Transverse colon (tissue), 4 donors: ENCODE measurements around the gene GABRB2. TPM values are rescaled to one million over a fixed set of nuclear protein-coding genes. Genes with fewer than 3 reads are reported as not detected.

Experiments
- DNase-seq: peaks from one replicate; pipeline ENCODE4 v3.0.0-alpha.2; 2019
- H3K27ac ChIP-seq, 4 donors: fragments of 200-600 bp; sonication (generic); 2 replicates each; pipeline ENCODE4 v1.5.1; 2016 to 2018; ENCODE audit warnings: inconsistent platforms in 4 of 4
- H3K27me3 ChIP-seq: fragments of 200-600 bp; sonication (generic); 2 replicates; pipeline ENCODE4 v1.5.1; 2017; ENCODE audit warnings: inconsistent platforms
- H3K36me3 ChIP-seq, 4 donors: fragments of 200-600 bp; sonication (generic); 2 replicates each; pipeline ENCODE4 v1.5.1; 2017 to 2019; ENCODE audit warnings: inconsistent platforms in 4 of 4
- H3K4me1 ChIP-seq, 4 donors: fragments of 200-600 bp; sonication (generic); 2 replicates each; pipeline ENCODE4 v1.5.1; 2017 to 2020; ENCODE audit warnings: inconsistent platforms in 4 of 4
- H3K4me3 ChIP-seq, 4 donors: fragments of 200-600 bp; sonication (generic); 1 replicate in 1 of 4; 2 replicates in 3 of 4; pipeline versions ENCODE4 v1.5.1 to v1.6.1; 2017 to 2019; ENCODE audit warnings: inconsistent platforms in 4 of 4
- H3K9me3 ChIP-seq, 2 donors: fragments of 200-600 bp; sonication (generic); 2 replicates each; pipeline ENCODE4 v1.5.1; 2017 to 2019; ENCODE audit warnings: inconsistent platforms in 2 of 2
- CTCF ChIP-seq, 5 experiments: fragments of 200-600 bp in 3 of 5; fragments of 450-650 bp in 2 of 5; sonication (generic) in 3 of 5; IDR thresholded peaks; 1 replicate in 2 of 5; 2 replicates in 3 of 5; pipeline ENCODE4 v1.5.1; 2016 to 2017; ENCODE audit warnings: antibody characterized with exemption in 5 of 5, inconsistent platforms in 3 of 5, mild to moderate bottlenecking in 2 of 5, moderate library complexity in 1 of 5
- EP300 ChIP-seq: sonication (generic); formaldehyde crosslinking; IDR thresholded peaks from one replicate; pipeline ENCODE4 v1.6.1; 2017; ENCODE audit warnings: antibody characterized with exemption, low read depth
- POLR2A ChIP-seq: fragments of 450-650 bp; IDR thresholded peaks from one replicate; pipeline ENCODE4 v1.6.1; 2016; ENCODE audit warnings: antibody characterized with exemption, mild to moderate bottlenecking, moderate library complexity
- POLR2AphosphoS5 ChIP-seq, 3 donors: sonication (generic); formaldehyde crosslinking; IDR thresholded peaks; one replicate each; pipeline ENCODE4 v1.6.1; 2016; ENCODE audit warnings: antibody characterized with exemption in 3 of 3
- WGBS, 2 donors: methylation state at CpG; one replicate each; pipeline ENCODE4 v1.1.5; 2018; ENCODE audit warnings: low coverage in 1 of 2; 5-methylcytosine and 5-hydroxymethylcytosine counted together
- in situ Hi-C, 4 donors: fragments of 200-750 bp; cut with MboI; loops; one replicate each; pipeline versions ENCODE4 v1.15.0 to v1.15.1; 2017; ENCODE audit warnings: low sequenced_read_pairs in 3 of 4, low pct_ligation_motif_present in 1 of 4, low pct_unique_long_range_greater_than_20kb in 1 of 4
- intact Hi-C: fragments of 100-400 bp; cut with DNase I; formaldehyde crosslinking; loops from one replicate; pipeline ENCODE4 v1.15.1; 2023; ENCODE audit warnings: low total_unique reads
- total RNA-seq, 4 donors: library from RNA; depleted of rRNA; stranded (reverse); fragments of >200 nt; gene quantifications; one replicate each; pipeline ENCODE4 v1.1.0, GENCODE V29; 2016

The GABRB2 gene
- total RNA-seq, 4 donors from 2014 or later: 0.55 to 0.64 TPM; not detected in 2

GRCh38 chr5:161544350-161544765, 2.2 kb downstream of the GABRB2 start:
- no peak overlapping the region for H3K4me3 ChIP-seq
- no peaks in the 10 kb centered on the region for H3K9me3 ChIP-seq
- H3K27ac ChIP-seq: no peak overlapping the region
- peaks cover 44% of the 10 kb centered on the region for H3K27me3 ChIP-seq
- peak; percentile 33 for DNase-seq
- in situ Hi-C loops: no loop called here
- H3K4me1 ChIP-seq: peaks cover 0 to 28% (median 17%) of the 10 kb centered on the region in 4 donors
- no peak for TF ChIP-seq POLR2A
- TF ChIP-seq CTCF (IDR thresholded peaks at IDR 0.05): peak; percentile 61 to 75 (median 69)
- intact Hi-C loops: no loop called here
- no peaks in the 10 kb centered on the region for H3K36me3 ChIP-seq
- 0 to 1% methylated on average over 1 to 7 of the region's 7 CpGs for WGBS, 2 donors

GRCh38 chr5:161539016-161539415, 7.5 kb downstream of the GABRB2 start:
- WGBS, 2 donors: 56 to 58% methylated on average over 1 of the region's 1 CpG
- in situ Hi-C loops: no loop called here
- Histone ChIP-seq H3K27ac (no peak overlapping the region), H3K4me3 (no peak overlapping the region), H3K4me1 (no peaks in the 10 kb centered on the region), H3K36me3 (no peaks in the 10 kb centered on the region), H3K27me3 (no peaks in the 10 kb centered on the region), H3K9me3 (no peaks in the 10 kb centered on the region)
- DNase-seq: no peak
- no peak for TF ChIP-seq POLR2A
- TF ChIP-seq EP300: no peak
- no peak for TF ChIP-seq POLR2AphosphoS5 (IDR thresholded peaks at IDR 0.05)
- TF ChIP-seq CTCF (IDR thresholded peaks at IDR 0.05): no peak
- intact Hi-C loops: no loop called here

- Histone ChIP-seq H3K9me3 (no peaks in the 10 kb centered on the region), H3K36me3 (no peaks in the 10 kb centered on the region), H3K27me3 (no peaks in the 10 kb centered on the region), H3K4me3 (no peak overlapping the region), H3K27ac (no peak overlapping the region), H3K4me1 (no peaks in the 10 kb centered on the region)
- intact Hi-C loops: no loop called here
- in situ Hi-C loops: no loop called here
- WGBS, 2 donors: 81 to 100% methylated on average over 1 to 2 of the region's 2 CpGs
- TF ChIP-seq POLR2A (no peak), POLR2AphosphoS5 (IDR thresholded peaks at IDR 0.05) (no peak), CTCF (IDR thresholded peaks at IDR 0.05) (no peak), EP300 (no peak)
- no peak for DNase-seq
Observed at GRCh38 chr5:161535762-161536161, 10.8 kb downstream of the GABRB2 start.

GRCh38 chr5:161530700-161531099, 15.8 kb downstream of the GABRB2 start:
- H3K4me1 ChIP-seq: no peaks in the 10 kb centered on the region
- no peak overlapping the region for H3K4me3 ChIP-seq
- DNase-seq: no peak
- H3K27ac ChIP-seq: no peak overlapping the region
- H3K9me3 ChIP-seq: no peaks in the 10 kb centered on the region
- in situ Hi-C loops (no loop called here), intact Hi-C loops (no loop called here)
- no peaks in the 10 kb centered on the region for H3K36me3 ChIP-seq
- TF ChIP-seq POLR2AphosphoS5 (IDR thresholded peaks at IDR 0.05) (no peak), POLR2A (no peak), CTCF (IDR thresholded peaks at IDR 0.05) (no peak), EP300 (no peak)
- H3K27me3 ChIP-seq: no peaks in the 10 kb centered on the region
- WGBS, 2 donors: 14 to 42% methylated on average over 1 to 2 of the region's 2 CpGs
